Natural killer cell (primary cell): ENCODE data around the gene SHROOM3. TPM values are rescaled to one million over a fixed set of nuclear protein-coding genes. Genes with fewer than 3 reads are reported as not detected.

Source experiments
- ATAC-seq, 3 donors: fragments of 150-1000 bp in 2 of 3; fragments of 200-7000 bp in 1 of 3; cut with Tn5 transposase; 1 replicate in 1 of 3; 2 replicates in 2 of 3; pipeline ENCODE4 v1.10.0; 2021; ENCODE audit warnings: mild to moderate bottlenecking in 2 of 3, moderate library complexity in 2 of 3
- DNase-seq, 2 donors: peaks; one replicate each; pipeline versions ENCODE4 v3.0.0 to v3.0.0-alpha.2; 2013 to 2021; ENCODE audit warnings: mixed read lengths in 1 of 2
- H3K27ac ChIP-seq: one replicate; pipeline ENCODE4 v1.5.1; 2013; ENCODE audit warnings: mild to moderate bottlenecking, low read length
- H3K27me3 ChIP-seq: one replicate; pipeline ENCODE4 v1.6.1; 2013; ENCODE audit warnings: low read length; ENCODE audit not compliant: control insufficient read depth, insufficient read depth
- H3K36me3 ChIP-seq: one replicate; pipeline ENCODE4 v1.6.1; 2013; ENCODE audit warnings: low read length; ENCODE audit not compliant: control insufficient read depth, insufficient read depth
- H3K4me1 ChIP-seq: one replicate; pipeline ENCODE4 v1.6.1; 2013; ENCODE audit warnings: low read length; ENCODE audit not compliant: control insufficient read depth, insufficient read depth
- H3K4me3 ChIP-seq: one replicate; pipeline ENCODE4 v1.5.1; 2013; ENCODE audit warnings: low read length
- H3K9me3 ChIP-seq: one replicate; pipeline ENCODE4 v1.6.1; 2013; ENCODE audit warnings: low read length; ENCODE audit not compliant: control insufficient read depth, insufficient read depth
- H3K27ac Mint-ChIP-seq, 2 donors: one replicate each; pipeline ENCODE4 v1.8.0; 2022; ENCODE audit warnings: mild to moderate bottlenecking in 2 of 2, mixed read lengths in 2 of 2, moderate library complexity in 1 of 2
- H3K27me3 Mint-ChIP-seq, 2 donors: one replicate each; pipeline ENCODE4 v1.8.0; 2022; ENCODE audit warnings: low read depth in 2 of 2, mixed read lengths in 2 of 2
- H3K36me3 Mint-ChIP-seq: one replicate; pipeline ENCODE4 v1.8.0; 2022; ENCODE audit warnings: mixed read lengths
- H3K4me1 Mint-ChIP-seq, 2 donors: one replicate each; pipeline ENCODE4 v1.8.0; 2022; ENCODE audit warnings: mixed read lengths in 2 of 2
- H3K4me3 Mint-ChIP-seq: one replicate; pipeline ENCODE4 v1.8.0; 2022; ENCODE audit warnings: mild to moderate bottlenecking, moderate library complexity, mixed read lengths
- H3K9me3 Mint-ChIP-seq, 2 donors: one replicate each; pipeline ENCODE4 v1.8.0; 2022; ENCODE audit warnings: mixed read lengths in 2 of 2
- WGBS: methylation state at CpG from one replicate; pipeline ENCODE4 v1.1.7; 2013; ENCODE audit warnings: missing lambda C conversion rate; ENCODE audit not compliant: insufficient coverage; 5-methylcytosine and 5-hydroxymethylcytosine counted together
- intact Hi-C: fragments of 100-400 bp; cut with micrococcal nuclease; formaldehyde crosslinking; loops from one replicate; pipeline ENCODE4 v1.14.2; 2022
- total RNA-seq, 4 donors: library from RNA; stranded (reverse); fragments of 120-200 nt in 1 of 4; gene quantifications; one replicate each; pipeline versions ENCODE4 v1.2.3 to v1.2.4, GENCODE V29; 2013 to 2022
- TF ChIP-seq, protein P1 (sequence below): fragments of 200-600 bp; IDR thresholded peaks from one replicate; pipeline ENCODE4 v1.8.0; 2022; ENCODE audit warnings: antibody characterized with exemption

The SHROOM3 gene
- total RNA-seq, 3 donors from 2014 or later (not counting 1 experiment from before 2014, with no cell fraction given): 0.63 TPM; not detected in 2

DNA sequence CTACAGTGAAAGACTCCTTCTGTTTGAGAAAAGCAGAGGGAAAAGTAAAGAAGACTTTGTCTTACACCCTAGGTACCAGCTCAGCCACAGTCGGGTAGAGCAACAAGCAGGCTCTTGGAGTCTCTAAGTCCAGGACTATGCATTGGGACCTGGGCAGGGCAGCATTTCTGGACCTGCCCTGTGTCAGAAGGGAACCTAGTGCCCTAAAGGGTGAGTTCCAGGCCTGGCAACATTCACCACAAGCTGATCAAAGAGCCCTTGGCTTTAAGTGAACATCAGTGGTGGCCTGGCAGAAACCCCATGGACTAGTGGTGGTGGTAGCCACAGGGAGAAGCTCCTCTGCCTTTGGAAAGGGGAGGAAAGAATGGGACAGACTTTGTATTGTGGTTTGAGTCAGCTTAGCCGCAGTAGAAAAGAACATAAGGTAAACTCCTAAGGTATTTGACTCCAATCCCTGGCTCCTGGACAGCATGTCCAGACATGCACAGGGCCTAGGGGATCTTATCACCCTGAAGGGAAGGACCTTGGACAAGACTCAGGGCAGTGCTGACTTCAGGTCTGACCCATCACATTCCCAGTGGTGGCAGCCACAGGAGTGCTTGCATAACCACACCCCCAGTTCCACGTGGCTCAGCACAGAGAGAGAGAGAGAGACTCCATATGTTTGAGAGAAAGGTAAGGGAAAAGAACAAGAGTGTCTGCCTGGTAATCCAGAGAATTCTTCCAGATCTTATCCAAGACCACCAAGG, 46.7 kb upstream of the SHROOM3 start:
- Mint-ChIP-seq H3K27ac (no peak overlapping the region), H3K4me3 (no peak overlapping the region), H3K4me1 (no peaks in the 10 kb centered on the region), H3K27me3 (peaks cover 22 to 61% of the 10 kb centered on the region in 2 donors), H3K9me3 (peaks cover 2 to 11% of the 10 kb centered on the region in 2 donors), H3K36me3 (peaks cover 39% of the 10 kb centered on the region)
- TF ChIP-seq, protein P1, sequence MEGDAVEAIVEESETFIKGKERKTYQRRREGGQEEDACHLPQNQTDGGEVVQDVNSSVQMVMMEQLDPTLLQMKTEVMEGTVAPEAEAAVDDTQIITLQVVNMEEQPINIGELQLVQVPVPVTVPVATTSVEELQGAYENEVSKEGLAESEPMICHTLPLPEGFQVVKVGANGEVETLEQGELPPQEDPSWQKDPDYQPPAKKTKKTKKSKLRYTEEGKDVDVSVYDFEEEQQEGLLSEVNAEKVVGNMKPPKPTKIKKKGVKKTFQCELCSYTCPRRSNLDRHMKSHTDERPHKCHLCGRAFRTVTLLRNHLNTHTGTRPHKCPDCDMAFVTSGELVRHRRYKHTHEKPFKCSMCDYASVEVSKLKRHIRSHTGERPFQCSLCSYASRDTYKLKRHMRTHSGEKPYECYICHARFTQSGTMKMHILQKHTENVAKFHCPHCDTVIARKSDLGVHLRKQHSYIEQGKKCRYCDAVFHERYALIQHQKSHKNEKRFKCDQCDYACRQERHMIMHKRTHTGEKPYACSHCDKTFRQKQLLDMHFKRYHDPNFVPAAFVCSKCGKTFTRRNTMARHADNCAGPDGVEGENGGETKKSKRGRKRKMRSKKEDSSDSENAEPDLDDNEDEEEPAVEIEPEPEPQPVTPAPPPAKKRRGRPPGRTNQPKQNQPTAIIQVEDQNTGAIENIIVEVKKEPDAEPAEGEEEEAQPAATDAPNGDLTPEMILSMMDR: no peak
- no peaks in the 10 kb centered on the region for H3K9me3 ChIP-seq
- no peak overlapping the region for H3K4me3 ChIP-seq
- WGBS: 96% methylated on average over 2 of the region's 3 CpGs
- peaks cover 4% of the 10 kb centered on the region for H3K27me3 ChIP-seq
- H3K27ac ChIP-seq: no peak overlapping the region
- intact Hi-C loops: no loop called here
- no peaks in the 10 kb centered on the region for H3K4me1 ChIP-seq
- ATAC-seq (no peak), DNase-seq (no peak)
- no peaks in the 10 kb centered on the region for H3K36me3 ChIP-seq

DNA sequence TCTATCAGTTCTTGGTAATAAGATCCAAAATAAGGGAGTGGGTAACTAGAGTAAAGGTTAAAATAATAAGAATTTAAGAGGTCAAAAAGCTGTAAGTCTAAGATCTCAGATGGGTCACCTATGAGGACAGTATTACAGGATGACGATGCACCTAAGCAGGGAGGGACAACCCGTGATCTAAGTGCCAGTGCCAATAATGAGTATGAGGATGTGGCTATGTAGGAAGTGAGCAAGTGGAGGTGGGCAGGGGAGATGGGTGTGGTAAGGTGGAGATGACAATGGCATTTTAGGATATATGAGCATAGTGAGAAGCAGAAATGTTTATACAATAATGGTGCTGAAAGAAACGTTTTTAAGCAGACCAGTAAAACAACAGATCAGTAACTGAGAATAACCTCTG, 33.4 kb upstream of the SHROOM3 start:
- Mint-ChIP-seq H3K27me3 (peaks cover 47 to 66% of the 10 kb centered on the region in 2 donors), H3K9me3 (peaks cover 0 to 3% of the 10 kb centered on the region in 2 donors), H3K27ac (no peak overlapping the region), H3K4me3 (no peak overlapping the region), H3K36me3 (no peaks in the 10 kb centered on the region), H3K4me1 (no peaks in the 10 kb centered on the region)
- WGBS: 79% methylated on average over 3 of the region's 3 CpGs
- H3K27ac ChIP-seq: no peak overlapping the region
- H3K9me3 ChIP-seq: no peaks in the 10 kb centered on the region
- DNase-seq (no peak), ATAC-seq (no peak)
- H3K4me3 ChIP-seq: no peak overlapping the region
- no peaks in the 10 kb centered on the region for H3K4me1 ChIP-seq
- H3K36me3 ChIP-seq: no peaks in the 10 kb centered on the region
- intact Hi-C loops: no loop called here
- TF ChIP-seq, protein P1: no peak
- H3K27me3 ChIP-seq: no peaks in the 10 kb centered on the region

DNA sequence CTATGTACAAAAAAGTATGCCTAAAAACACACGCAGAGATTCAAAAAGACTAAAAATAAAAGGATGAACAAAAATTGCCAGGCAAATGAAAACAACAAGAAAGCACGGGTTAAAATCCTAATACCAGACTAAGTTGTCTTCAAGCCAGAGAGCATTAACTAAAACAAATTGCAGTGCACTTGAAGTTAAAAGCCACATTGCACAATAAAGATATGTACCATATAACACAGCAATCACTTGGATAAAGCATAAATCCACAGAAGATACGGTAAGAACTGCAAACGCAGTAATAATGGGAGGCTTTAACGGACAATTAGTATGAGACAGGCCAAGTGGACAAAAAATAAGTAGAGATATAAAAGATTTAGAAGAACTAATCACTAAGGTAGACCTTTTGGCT, 28.9 kb upstream of the SHROOM3 start:
- H3K27me3 Mint-ChIP-seq: peaks cover 38 to 44% of the 10 kb centered on the region in 2 donors

More for the DNA sequence above, 28.9 kb upstream of the SHROOM3 start:
- no peaks in the 10 kb centered on the region for H3K9me3 Mint-ChIP-seq
- 80% methylated on average over 5 of the region's 5 CpGs for WGBS
- H3K4me3 Mint-ChIP-seq: no peak overlapping the region
- TF ChIP-seq, protein P1: no peak
- DNase-seq (no peak), ATAC-seq (no peak)
- no peaks in the 10 kb centered on the region for H3K36me3 Mint-ChIP-seq
- Histone ChIP-seq H3K4me1 (no peaks in the 10 kb centered on the region), H3K27ac (no peak overlapping the region), H3K36me3 (no peaks in the 10 kb centered on the region), H3K27me3 (no peaks in the 10 kb centered on the region), H3K4me3 (no peak overlapping the region), H3K9me3 (no peaks in the 10 kb centered on the region)
- H3K27ac Mint-ChIP-seq: no peak overlapping the region
- H3K4me1 Mint-ChIP-seq: no peaks in the 10 kb centered on the region
- intact Hi-C loops: no loop called here
